Esophagus squamous epithelium (tissue), 5 donors: ENCODE measurements around the gene NANOS3. TPM values are rescaled to one million over a fixed set of nuclear protein-coding genes. Genes with fewer than 3 reads are reported as not detected.

Source experiments
- DNase-seq: peaks from one replicate; lab custom pipeline; 2025; lab: John Stamatoyannopoulos, UW
- H3K27ac ChIP-seq, 4 donors: fragments of 200-600 bp; sonication (generic); one replicate each; pipeline ENCODE4 v1.5.1; 2016 to 2019; ENCODE audit warnings: mild to moderate bottlenecking in 1 of 4
- H3K27me3 ChIP-seq, 4 donors: fragments of 200-600 bp; sonication (generic); 1 replicate in 3 of 4; 2 replicates in 1 of 4; pipeline versions ENCODE4 v1.5.1 to v1.6.0; 2017 to 2021; ENCODE audit warnings: antibody characterized with exemption in 1 of 4
- H3K36me3 ChIP-seq, 3 donors: fragments of 200-600 bp; sonication (generic); one replicate each; pipeline ENCODE4 v1.5.1; 2016 to 2019
- H3K4me1 ChIP-seq, 3 donors: fragments of 200-600 bp; sonication (generic); one replicate each; pipeline ENCODE4 v1.5.1; 2017 to 2019
- H3K4me3 ChIP-seq, 4 donors: fragments of 200-600 bp; sonication (generic); 1 replicate in 3 of 4; 2 replicates in 1 of 4; pipeline ENCODE4 v1.5.1; 2016 to 2019; ENCODE audit warnings: mild to moderate bottlenecking in 2 of 4, moderate library complexity in 1 of 4
- H3K9me3 ChIP-seq, 3 donors: fragments of 200-600 bp; sonication (generic); one replicate each; pipeline ENCODE4 v1.5.1; 2016 to 2019
- CTCF ChIP-seq, 6 experiments: fragments of 450-650 bp in 4 of 6; fragments of 200-600 bp in 2 of 6; sonication (generic) in 2 of 6; IDR thresholded peaks; one replicate each; pipeline ENCODE4 v1.5.1; 2016 to 2019; ENCODE audit warnings: antibody characterized with exemption in 6 of 6, mild to moderate bottlenecking in 4 of 6, moderate library complexity in 4 of 6
- POLR2A ChIP-seq, 4 donors: fragments of 450-650 bp; IDR thresholded peaks; one replicate each; pipeline ENCODE4 v1.6.1; 2017; ENCODE audit warnings: antibody characterized with exemption in 4 of 4, mild to moderate bottlenecking in 4 of 4, moderate library complexity in 3 of 4
- WGBS, 2 donors: methylation state at CpG; one replicate each; pipeline ENCODE4 v1.1.5; 2018; 5-methylcytosine and 5-hydroxymethylcytosine counted together
- intact Hi-C: fragments of 100-400 bp; cut with DNase I; formaldehyde crosslinking; loops from one replicate; pipeline ENCODE4 v1.15.0; 2022
- total RNA-seq, 4 donors: library from RNA; depleted of rRNA; stranded (reverse); fragments of >200 nt; gene quantifications; one replicate each; pipeline ENCODE4 v1.1.0, GENCODE V29; 2016
- donor health status: DM: yes; HTN: yes; CAD: no.

The NANOS3 gene
- total RNA-seq, 4 donors from 2014 or later: not detected

- H3K27ac ChIP-seq: peak overlapping the region; percentile 98 to 100 (median 100)
- no peaks in the 10 kb centered on the region for H3K27me3 ChIP-seq
- peak overlapping the region in 3 of 4 donors; percentile 74 to 99 (median 81) for H3K4me3 ChIP-seq
- no peak for TF ChIP-seq POLR2A (IDR thresholded peaks at IDR 0.05)
- TF ChIP-seq CTCF (IDR thresholded peaks at IDR 0.05): peak in 2 of 6 experiments; percentile 11 to 30
- no peak for DNase-seq
- H3K9me3 ChIP-seq: no peaks in the 10 kb centered on the region
- no peaks in the 10 kb centered on the region for H3K36me3 ChIP-seq
- peaks cover 52 to 89% (median 54%) of the 10 kb centered on the region in 3 donors for H3K4me1 ChIP-seq
- WGBS, 2 donors: 34 to 43% methylated on average over 1 to 6 of the region's 7 CpGs
- intact Hi-C loops: no loop called here
These were observed 32.8 kb upstream of the NANOS3 start for GRCh38 chr19:13844130-13844631.

- TF ChIP-seq CTCF (IDR thresholded peaks at IDR 0.05) (no peak), POLR2A (IDR thresholded peaks at IDR 0.05) (peak in 2 of 4 donors; percentile 37 to 49)
- peak overlapping the region; percentile 37 to 74 (median 56) for H3K4me3 ChIP-seq
- no peaks in the 10 kb centered on the region for H3K36me3 ChIP-seq
- intact Hi-C loops: no loop called here
- H3K27ac ChIP-seq: peak overlapping the region; percentile 98 to 100 (median 98)
- peaks cover 65 to 89% (median 66%) of the 10 kb centered on the region in 3 donors for H3K4me1 ChIP-seq
- no peaks in the 10 kb centered on the region for H3K9me3 ChIP-seq
- 0 to 2% methylated on average over 1 to 6 of the region's 23 CpGs for WGBS, 2 donors
- no peaks in the 10 kb centered on the region for H3K27me3 ChIP-seq
- DNase-seq: peak; percentile 57
These were observed 30.2 kb upstream of the NANOS3 start for GRCh38 chr19:13846557-13847406.

GRCh38 chr19:13847407-13848339, 29.3 kb upstream of the NANOS3 start:
- TF ChIP-seq CTCF (IDR thresholded peaks at IDR 0.05): peak; percentile 13 to 49 (median 40)
- peak in 3 of 4 donors; percentile 17 to 88 (median 77) for TF ChIP-seq POLR2A (IDR thresholded peaks at IDR 0.05)
- Histone ChIP-seq H3K9me3 (no peaks in the 10 kb centered on the region), H3K27ac (peak overlapping the region; percentile 98 to 100 (median 98)), H3K4me1 (peaks cover 67 to 97% (median 67%) of the 10 kb centered on the region in 3 donors), H3K27me3 (no peaks in the 10 kb centered on the region), H3K36me3 (no peaks in the 10 kb centered on the region), H3K4me3 (peak overlapping the region; percentile 37 to 74 (median 56))
- 6 to 93% methylated on average over 2 to 9 of the region's 47 CpGs for WGBS, 2 donors
- intact Hi-C loops: no loop called here
- no peak for DNase-seq

- no peak for DNase-seq
- WGBS, 2 donors: 63 to 68% methylated on average over 4 of the region's 4 CpGs
- peak overlapping the region; percentile 98 to 100 (median 98) for H3K27ac ChIP-seq
- H3K36me3 ChIP-seq: no peaks in the 10 kb centered on the region
- no peak overlapping the region for H3K4me3 ChIP-seq
- TF ChIP-seq POLR2A (IDR thresholded peaks at IDR 0.05) (no peak), CTCF (IDR thresholded peaks at IDR 0.05) (no peak)
- peaks cover 63 to 98% (median 64%) of the 10 kb centered on the region in 3 donors for H3K4me1 ChIP-seq
- H3K27me3 ChIP-seq: no peaks in the 10 kb centered on the region
- intact Hi-C loops: no loop called here
- H3K9me3 ChIP-seq: no peaks in the 10 kb centered on the region
These were observed 28.6 kb upstream of the NANOS3 start for GRCh38 chr19:13848340-13848677.
